Activated naive CD4-positive, alpha-beta T cell treated with anti-CD3 and anti-CD28 coated beads, Interleukin-2, amount 50 U/mL, for 16 hours (primary cell): ENCODE measurements around the gene GET4.

Experiments used
- DNase-seq: peaks from one replicate; pipeline ENCODE4 v3.0.0-alpha.2; 2020

The GET4 gene

DNA sequence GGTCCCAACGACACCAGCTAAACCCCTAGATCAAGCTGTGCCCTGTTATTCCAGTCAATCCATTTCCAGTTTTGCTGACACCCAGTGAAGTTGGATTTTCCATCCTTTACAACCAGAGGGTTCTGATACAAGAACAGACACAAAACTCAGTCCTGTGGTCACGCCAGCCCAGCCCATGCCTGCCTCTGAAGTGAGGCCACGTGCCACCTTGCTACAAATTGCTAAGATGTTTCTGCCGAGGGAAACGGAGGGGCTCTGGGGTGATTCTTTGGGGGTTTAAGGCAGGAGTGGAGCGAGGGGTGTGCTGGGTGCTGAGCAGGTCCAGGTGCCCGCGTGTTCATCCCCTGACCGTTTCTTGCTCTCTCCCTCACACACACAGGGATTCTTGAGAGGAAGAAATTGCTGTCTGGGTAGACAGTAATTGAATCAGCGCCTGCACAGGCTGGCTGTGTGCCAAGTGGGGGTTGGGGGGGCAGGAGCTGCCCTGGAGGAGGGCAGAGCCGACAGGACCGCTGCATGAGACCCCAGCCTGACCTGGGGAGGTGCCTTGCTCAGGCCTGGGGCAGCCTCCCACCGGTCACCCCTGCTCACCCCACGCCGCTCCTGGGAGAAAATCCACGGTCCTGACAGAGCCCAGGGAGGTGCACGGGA, 40.1 kb downstream of the GET4 start:
- no peak for DNase-seq

DNA sequence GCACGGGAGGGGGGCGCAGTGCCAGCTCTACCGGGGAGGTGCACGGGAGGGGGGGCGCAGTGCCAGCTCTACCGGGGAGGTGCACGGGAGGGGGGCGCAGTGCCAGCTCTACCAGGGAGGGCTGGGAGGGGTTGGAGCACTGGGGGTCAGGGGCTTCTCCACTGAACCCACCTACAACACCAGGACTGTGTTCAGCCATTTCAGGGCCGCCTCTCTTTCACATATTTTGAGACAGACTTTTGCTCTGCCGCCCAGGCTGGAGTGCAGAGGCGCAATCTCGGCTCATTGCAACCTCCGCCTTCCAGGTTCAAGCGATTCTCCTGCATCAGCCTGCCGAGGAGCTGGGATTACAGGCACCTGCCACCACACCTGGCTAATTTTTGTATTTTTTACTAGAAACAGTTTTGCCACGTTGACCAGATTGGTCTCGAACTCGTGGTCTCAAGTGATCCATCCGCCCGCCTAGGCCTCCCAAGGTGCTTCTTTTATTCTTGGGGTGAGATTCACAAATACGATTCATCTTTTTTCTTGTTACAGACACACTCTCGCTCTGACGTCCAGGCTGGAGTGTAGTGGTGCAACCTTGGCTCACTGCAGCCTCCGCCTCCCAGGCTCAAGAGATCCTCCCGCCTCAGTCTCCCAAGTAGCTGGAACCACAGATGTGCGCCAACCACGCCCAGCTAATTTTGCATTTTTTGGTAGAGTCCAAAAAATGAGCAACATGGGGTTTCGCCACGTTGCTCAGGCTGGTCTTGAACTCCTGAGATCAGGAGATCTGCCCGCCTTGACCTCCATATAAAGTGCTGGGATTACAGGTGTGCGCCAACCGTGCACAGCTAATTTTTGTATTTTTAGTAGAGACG, 41.1 kb downstream of the GET4 start:
- DNase-seq = no peak

DNA sequence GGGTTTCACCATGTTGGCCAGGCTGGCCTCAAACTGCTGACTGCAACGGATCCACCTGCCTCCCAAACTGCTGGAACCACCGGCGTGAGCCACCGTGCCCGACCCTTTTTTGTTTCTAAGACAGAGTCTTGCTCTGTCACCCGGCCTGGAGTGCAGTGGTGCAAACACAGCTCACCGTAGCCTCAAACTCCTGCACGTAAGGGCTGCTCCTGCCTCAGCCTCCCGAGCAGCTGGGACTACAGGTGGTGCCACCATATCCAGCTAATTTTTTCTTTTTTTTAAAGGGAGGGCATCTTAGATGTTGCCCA, 41.7 kb downstream of the GET4 start:
- DNase-seq = peak; percentile 2

GRCh38 chr7:918441-919113, 42.2 kb downstream of the GET4 start:
- peak; percentile 10 for DNase-seq

- DNase-seq = no peak
Measured at GRCh38 chr7:919114-919442, 42.7 kb downstream of the GET4 start.

GRCh38 chr7:919924-920341, 43.6 kb downstream of the GET4 start:
- peak; percentile 7 for DNase-seq

GRCh38 chr7:920351-921070, 44.2 kb downstream of the GET4 start:
- DNase-seq = peak; percentile 23

GRCh38 chr7:921071-921461, 44.7 kb downstream of the GET4 start:
- DNase-seq = no peak

DNA sequence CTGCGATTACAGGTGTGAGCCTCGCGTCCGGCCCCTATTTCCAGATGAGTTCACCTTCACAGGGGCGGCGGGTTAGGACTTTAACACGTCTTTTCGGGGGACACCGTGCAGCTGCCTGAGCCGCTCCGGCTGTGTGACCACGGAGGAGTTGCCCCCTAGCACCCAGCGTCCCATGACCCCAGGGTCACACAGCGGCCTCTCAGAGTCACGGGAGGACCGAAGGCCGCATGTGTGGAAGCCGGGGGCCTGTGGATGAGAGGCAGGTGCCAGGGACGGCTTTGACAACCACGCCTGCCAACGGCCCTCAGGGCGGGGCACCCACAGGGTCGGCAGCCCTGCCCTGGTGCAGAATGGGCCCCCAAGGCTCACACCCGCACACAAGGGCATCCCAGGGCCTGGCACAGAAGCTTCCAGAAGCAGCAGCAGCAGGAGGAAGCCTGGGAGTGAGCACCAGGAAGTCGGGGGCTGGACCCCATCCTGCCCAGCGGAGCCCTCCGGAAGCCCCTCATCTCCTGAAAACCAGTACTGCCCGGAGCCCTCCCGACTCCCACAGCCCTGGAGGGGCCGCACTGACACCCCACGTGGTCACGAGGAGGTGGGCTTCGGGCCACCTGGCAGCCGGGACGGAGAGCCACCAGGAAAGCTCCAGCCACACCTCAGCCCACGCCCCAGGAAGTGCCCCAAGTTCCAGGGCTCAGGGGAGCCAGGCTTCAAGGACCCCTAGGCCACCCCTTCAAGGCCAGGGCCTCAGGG, 45.4 kb downstream of the GET4 start:
- peak; percentile 15 for DNase-seq

DNA sequence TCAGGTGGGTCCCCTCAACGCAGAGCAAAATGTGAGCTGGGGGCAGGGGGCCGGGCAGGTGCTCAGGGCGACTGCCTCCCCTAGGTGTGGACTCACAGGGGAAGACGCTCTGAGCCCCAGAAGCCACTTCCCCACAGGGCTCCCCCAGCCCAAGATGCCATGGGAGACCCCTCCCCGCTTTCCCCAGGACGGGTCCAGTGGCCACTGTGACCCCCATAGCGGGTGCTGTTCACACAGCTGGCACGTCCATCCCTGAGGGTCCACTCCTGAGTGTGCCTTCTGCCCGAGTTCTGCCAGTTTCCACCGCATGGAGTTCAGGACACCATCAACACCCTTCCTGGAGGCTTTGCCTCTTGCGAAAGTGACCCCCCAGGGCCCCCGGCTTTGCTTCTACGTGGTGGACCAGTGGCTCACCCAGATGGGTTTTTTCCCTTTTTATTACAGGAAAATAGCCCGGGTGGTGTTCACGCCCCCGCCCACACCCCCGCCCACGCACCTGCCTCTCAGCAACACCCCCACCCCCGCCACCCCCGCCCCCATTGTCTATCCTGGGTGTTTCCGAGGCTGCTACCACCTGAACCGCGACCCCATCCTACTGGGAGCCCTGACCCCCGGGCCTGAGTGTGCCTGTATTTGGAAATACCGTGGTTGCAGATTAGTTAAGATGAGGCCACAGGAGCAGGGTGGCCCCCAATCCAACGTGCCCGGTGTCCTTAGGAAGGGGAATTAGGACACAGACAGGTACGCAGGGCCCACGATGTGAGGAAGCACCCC, 46.2 kb downstream of the GET4 start:
- DNase-seq = peak; percentile 25

- DNase-seq = peak; percentile 91
Measured at GRCh38 chr7:923108-924041, 47.0 kb downstream of the GET4 start.

- DNase-seq = peak; percentile 3
Measured at GRCh38 chr7:924042-924441, 47.7 kb downstream of the GET4 start.

DNA sequence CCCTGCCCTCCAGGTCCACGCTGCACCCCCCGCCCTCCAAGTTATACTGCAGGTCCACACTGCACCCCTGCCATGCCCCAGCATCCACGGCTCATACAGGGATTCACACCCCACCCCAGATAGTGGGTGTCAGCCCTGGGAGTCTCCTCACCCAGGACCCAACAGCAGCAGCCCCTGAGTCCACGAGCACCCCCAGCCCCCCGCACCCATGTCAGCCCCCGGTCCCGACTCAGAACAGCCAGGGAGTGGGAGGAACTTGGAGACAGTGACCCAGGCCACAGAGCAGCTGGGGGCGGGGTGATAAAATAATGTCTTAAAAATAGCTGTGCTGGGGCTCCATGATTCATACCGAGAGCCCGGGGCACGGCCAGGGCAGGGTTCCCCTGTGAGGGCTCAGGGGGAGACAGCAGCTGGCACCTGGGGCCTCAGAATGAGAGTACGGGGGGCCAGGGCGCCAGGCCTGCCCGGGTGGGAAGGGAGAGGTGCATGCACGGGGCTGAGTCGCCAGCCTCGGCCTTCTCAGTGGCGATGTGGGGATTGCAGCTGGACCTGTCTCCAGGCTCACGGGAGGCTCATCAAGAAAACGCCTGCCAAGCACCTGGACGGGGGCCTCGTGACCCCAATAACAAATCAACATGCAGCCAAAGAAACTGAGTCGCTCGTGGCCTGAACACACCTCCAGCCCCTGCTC, 48.3 kb downstream of the GET4 start:
- DNase-seq = peak; percentile 37

DNA sequence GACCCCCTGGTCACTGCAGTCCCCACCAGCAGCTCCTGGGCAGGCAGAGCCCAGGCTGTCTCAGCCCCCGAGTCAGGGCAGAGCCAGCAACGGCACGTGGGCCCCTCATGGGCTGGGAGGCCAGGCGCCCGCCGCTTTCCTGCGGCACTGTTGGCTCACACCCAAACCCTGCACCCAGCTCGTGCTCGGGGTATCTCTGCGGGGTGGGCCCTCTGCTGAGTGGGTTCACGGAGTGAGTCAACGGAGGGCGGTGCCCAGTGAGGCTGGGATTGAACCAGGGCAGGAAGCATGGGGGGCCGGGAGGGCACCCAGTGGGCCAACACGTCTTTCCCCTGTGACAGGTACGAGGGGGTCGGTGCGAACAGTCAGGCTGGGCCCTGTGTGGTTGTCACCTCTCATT, 49.2 kb downstream of the GET4 start:
- peak; percentile 11 for DNase-seq

DNA sequence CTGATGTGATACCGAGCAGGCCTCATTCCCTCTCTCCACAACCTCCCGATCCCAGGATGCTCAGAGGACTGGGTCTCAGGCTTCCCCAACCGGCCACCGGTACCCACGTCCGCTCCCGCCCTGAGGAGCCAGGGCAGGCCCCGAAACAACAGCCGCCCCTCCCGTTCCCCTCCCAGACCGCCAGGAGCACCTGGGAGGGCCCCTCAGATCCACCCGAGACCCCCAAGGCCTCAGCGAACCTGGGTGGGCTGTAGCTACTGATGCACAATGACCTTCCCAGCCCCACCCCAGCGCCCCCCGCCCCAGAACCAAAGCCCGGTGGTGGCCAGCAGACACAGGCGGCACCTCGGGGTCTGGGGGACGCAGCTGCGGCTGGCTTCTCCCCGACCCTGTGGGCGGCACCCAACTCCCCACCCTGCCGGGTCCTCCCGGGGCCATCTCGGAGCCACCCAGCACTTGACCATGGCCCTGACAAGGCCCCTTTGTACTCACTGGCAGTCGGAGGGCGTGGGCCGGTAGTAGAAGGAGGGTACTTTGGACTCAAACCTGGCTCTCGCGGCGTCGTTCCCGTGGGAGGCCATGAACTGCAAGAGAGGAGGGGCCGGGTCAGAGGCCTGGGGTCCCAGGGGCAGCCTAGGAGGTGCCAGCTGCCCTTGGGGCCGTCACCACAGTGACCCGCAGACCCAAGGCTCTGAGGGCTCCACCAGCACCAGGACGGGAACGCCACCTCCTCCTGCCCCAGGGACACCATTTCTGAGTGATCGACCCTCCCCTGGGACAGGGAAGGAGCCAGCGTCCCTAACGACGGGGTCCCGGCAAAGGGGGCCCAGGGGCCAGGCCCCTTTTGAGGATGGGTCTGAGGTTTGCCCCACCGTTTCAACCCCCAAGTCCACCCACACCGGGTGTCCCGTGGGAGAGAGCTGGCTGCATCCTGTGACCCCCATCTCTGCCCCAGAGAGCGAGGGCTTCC, 50.0 kb downstream of the GET4 start:
- peak; percentile 10 for DNase-seq

- peak; percentile 4 for DNase-seq
Measured at GRCh38 chr7:927031-927671, 50.8 kb downstream of the GET4 start.

DNA sequence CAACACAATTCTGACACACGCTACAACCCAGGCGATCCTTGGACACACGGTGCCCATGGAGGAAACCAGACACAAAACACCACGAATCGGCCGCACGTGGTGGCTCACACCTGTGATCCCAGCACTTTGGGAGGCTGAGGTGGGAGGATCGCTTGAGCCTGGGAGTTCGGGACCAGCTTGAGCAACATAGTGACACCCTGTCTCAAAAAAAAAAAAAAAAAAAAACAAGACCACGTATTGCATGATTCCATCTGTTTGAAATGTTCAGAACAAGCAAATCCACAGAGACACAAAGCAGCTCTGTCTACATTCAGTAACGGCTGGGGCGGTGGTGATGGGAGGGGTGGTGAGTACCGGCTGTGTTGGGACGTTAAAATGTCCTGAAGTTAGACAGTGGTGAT, 53.0 kb downstream of the GET4 start:
- DNase-seq = peak; percentile 2
